ENCODE data around the gene TXNDC12. TPM values are rescaled to one million over a fixed set of nuclear protein-coding genes. Genes with fewer than 3 reads are reported as not detected.
A peak's percentile ranks its signal among the peaks of the same experiment; 100 is the strongest.

TXNDC12 gene
- total and polyA plus RNA-seq, 4 experiments from 2014 or later, result 39.9 to 111 (median 60.1) TPM

DNA sequence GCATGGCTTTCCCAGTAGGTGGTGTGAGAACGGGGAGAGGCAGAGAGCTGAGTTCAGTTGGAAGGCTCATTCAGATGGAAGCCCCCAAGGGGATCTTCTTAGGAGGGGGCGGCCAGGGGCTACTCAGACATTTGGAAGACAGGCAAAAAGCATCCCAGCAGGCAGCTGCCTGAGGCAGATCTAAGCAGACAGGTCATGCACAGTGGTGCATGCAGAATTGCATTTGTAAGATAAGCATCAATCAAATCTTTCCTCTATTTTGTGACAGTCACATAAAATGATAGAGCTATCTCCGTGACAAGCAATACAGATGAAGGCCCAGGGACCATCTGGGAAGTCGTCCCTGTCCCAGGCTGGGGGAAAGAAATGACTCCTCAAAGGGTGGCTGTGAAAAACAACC lies 68.3 kb downstream of the TXNDC12 start:
- H3K4me1 ChIP-seq (ENCODE audit: insufficient read depth, low read length), result peaks cover 8% of the 10 kb centered on the region
- Mint-ChIP-seq H3K27ac (no peak overlapping the region), H3K4me3 (no peak overlapping the region), H3K27me3 (peaks cover 8 to 9% of the 10 kb centered on the region in 2 donors), H3K4me1 (peaks cover 7 to 23% (median 11%) of the 10 kb centered on the region in 4 donors), H3K36me3 (no peaks in the 10 kb centered on the region), H3K9me3 (no peaks in the 10 kb centered on the region)
- intact Hi-C loops (cut with micrococcal nuclease), result no loop called here
- DNase-seq, result no peak
- no peak overlapping the region for H3K4me3 ChIP-seq (ENCODE audit: low read length in 2 of 2)
- H3K9me3 ChIP-seq (ENCODE audit: control insufficient read depth in 1 of 2, low read length in 2 of 2), result no peaks in the 10 kb centered on the region
- CTCF ChIA-PET (ENCODE audit: partially characterized antibody), result interaction anchor here (1.5 kb wide), 1 partner anchor 12 kb away, joined by 3 read pairs; no protein-coding TSS in a partner anchor
- H3K36me3 ChIP-seq (ENCODE audit: insufficient read depth, low read length), result no peaks in the 10 kb centered on the region
- no peak overlapping the region for H3K27ac ChIP-seq (ENCODE audit: low read depth, low read length)
- peaks cover 5% of the 10 kb centered on the region for H3K27me3 ChIP-seq (ENCODE audit: insufficient read depth, low read length)
- POLR2A ChIA-PET (ENCODE audit: partially characterized antibody), result no interaction called here

DNA sequence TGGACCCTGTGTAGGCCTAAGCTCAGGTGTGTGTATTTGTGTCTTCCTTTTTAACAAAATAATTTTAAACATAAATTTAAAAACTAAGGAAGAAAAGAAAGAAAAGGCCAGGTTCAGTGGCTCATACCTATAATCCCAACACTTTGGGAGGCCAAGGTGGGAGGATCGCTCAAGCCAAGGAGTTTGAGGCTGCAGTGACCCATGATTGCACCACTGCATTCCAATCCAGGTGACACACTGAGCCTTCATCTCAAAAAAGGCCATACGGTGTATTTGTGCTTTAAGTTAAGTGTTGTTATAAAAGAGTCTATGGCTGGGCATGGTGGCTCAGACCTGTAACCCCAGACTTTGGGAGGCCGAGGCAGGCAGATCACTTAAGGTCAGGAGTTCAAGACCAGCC lies 72.8 kb downstream of the TXNDC12 start:
- Histone ChIP-seq H3K4me3 (ENCODE audit: low read length in 2 of 2) (no peak overlapping the region), H3K36me3 (ENCODE audit: insufficient read depth, low read length) (no peaks in the 10 kb centered on the region), H3K27me3 (ENCODE audit: insufficient read depth, low read length) (no peaks in the 10 kb centered on the region), H3K9me3 (ENCODE audit: control insufficient read depth in 1 of 2, low read length in 2 of 2) (no peaks in the 10 kb centered on the region), H3K4me1 (ENCODE audit: insufficient read depth, low read length) (no peaks in the 10 kb centered on the region), H3K27ac (ENCODE audit: low read depth, low read length) (no peak overlapping the region)
- ChIA-PET CTCF (ENCODE audit: partially characterized antibody) (no interaction called here), POLR2A (ENCODE audit: partially characterized antibody) (no interaction called here)
- no peak overlapping the region for H3K27ac Mint-ChIP-seq
- no peaks in the 10 kb centered on the region for H3K4me1 Mint-ChIP-seq
- peaks cover 0 to 2% (median 0%) of the 10 kb centered on the region in 8 donors for H3K9me3 Mint-ChIP-seq
- intact Hi-C loops (cut with micrococcal nuclease), result no loop called here
- DNase-seq, result no peak
- peaks cover 0 to 3% of the 10 kb centered on the region in 2 donors for H3K27me3 Mint-ChIP-seq
- no peaks in the 10 kb centered on the region for H3K36me3 Mint-ChIP-seq
- H3K4me3 Mint-ChIP-seq, result no peak overlapping the region

DNA sequence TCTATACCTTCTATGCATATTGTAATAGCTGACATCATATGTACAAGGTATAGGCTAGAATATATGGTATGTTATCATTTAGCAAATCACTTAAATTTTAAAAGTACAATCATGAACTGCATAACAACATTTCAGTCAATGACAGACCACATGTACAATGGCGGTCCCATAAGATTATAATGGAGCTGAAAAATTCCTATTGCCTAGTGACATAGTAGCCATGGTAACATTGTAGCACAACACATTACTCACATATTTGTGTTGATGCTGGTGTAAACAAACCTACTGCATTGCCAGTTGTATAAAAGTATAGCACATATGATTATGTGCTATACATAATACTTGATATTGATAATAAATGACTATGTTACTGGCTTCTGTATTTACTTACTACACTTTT lies 73.4 kb downstream of the TXNDC12 start:
- H3K36me3 ChIP-seq (ENCODE audit: insufficient read depth, low read length), result no peaks in the 10 kb centered on the region
- intact Hi-C loops (cut with micrococcal nuclease), result no loop called here
- Mint-ChIP-seq H3K4me3 (no peak overlapping the region), H3K27ac (no peak overlapping the region), H3K9me3 (peaks cover 0 to 2% (median 0%) of the 10 kb centered on the region in 8 donors), H3K36me3 (no peaks in the 10 kb centered on the region), H3K27me3 (peaks cover 0 to 5% of the 10 kb centered on the region in 2 donors), H3K4me1 (no peaks in the 10 kb centered on the region)
- H3K27ac ChIP-seq (ENCODE audit: low read depth, low read length), result no peak overlapping the region
- no peak for DNase-seq
- ChIA-PET CTCF (ENCODE audit: partially characterized antibody) (interaction anchor here (1.0 kb wide), 1 partner anchor 17 kb away, joined by 3 read pairs; no protein-coding TSS in a partner anchor), POLR2A (ENCODE audit: partially characterized antibody) (no interaction called here)
- no peaks in the 10 kb centered on the region for H3K27me3 ChIP-seq (ENCODE audit: insufficient read depth, low read length)
- H3K4me3 ChIP-seq (ENCODE audit: low read length in 2 of 2), result no peak overlapping the region
- H3K9me3 ChIP-seq (ENCODE audit: control insufficient read depth in 1 of 2, low read length in 2 of 2), result no peaks in the 10 kb centered on the region
- no peaks in the 10 kb centered on the region for H3K4me1 ChIP-seq (ENCODE audit: insufficient read depth, low read length)

DNA sequence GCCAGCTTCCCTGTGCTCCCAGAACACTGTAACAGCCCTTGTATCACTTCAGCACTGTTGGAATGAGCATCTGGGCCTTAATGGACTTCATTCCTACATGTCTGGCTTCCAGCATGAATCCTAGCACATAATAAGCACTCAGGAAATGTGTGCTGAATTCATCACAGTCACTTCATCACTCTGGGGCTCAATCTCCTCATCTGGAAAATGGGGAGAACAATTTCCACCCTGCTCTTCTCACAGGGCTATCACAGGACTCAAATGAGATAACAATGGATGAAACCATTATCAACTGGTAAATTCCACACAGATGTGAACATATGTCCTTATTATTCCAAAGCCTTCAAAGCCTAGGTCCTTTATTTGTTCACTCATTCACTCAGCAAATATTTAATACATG lies 76.9 kb downstream of the TXNDC12 start:
- Histone ChIP-seq H3K4me1 (ENCODE audit: insufficient read depth, low read length) (no peaks in the 10 kb centered on the region), H3K4me3 (ENCODE audit: low read length in 2 of 2) (no peak overlapping the region), H3K9me3 (ENCODE audit: control insufficient read depth in 1 of 2, low read length in 2 of 2) (no peaks in the 10 kb centered on the region), H3K27ac (ENCODE audit: low read depth, low read length) (no peak overlapping the region), H3K36me3 (ENCODE audit: insufficient read depth, low read length) (no peaks in the 10 kb centered on the region), H3K27me3 (ENCODE audit: insufficient read depth, low read length) (no peaks in the 10 kb centered on the region)
- Mint-ChIP-seq H3K27me3 (peaks cover 0 to 7% of the 10 kb centered on the region in 2 donors), H3K27ac (no peak overlapping the region), H3K4me3 (no peak overlapping the region), H3K4me1 (no peaks in the 10 kb centered on the region), H3K36me3 (no peaks in the 10 kb centered on the region), H3K9me3 (peaks cover 0 to 2% (median 0%) of the 10 kb centered on the region in 8 donors)
- CTCF ChIA-PET (ENCODE audit: partially characterized antibody), result no interaction called here
- intact Hi-C loops (cut with micrococcal nuclease), result no loop called here
- POLR2A ChIA-PET (ENCODE audit: partially characterized antibody), result no interaction called here
- no peak for DNase-seq

DNA sequence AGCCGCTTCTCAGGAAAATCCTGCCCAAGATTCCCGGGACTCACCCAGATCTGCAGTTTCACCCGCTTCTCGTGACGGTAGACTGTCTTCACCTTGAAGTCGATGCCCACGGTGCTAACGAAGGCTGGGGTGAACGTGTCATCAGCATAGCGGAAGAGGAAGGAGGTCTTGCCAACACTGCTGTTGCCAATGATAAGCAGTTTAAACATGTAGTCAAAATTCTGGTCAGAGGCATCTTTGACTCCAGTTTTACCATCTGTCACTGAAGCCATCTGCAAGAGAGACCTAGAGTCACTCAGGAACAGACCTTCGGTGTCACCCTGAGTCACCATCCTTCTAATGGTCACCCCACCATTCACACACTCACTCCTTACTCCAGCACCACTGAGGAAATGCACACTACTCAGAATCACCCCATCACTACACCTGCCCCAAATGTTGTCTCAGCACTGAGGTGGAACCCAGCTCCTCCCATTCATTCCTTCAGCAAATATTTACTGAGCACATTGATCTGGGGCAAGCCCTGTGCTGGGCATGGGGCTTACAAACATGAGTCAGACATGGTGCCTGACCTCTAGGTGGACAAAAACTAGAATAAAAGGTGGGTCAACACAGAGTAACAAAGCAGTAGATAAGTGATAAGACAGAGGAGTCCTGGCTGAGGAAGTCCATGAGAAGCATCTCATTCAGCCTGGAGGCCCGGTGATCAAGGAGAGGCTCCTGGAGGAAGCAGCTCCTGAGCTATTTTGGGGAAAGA lies 78.0 kb downstream of the TXNDC12 start:
- Histone ChIP-seq H3K27ac (ENCODE audit: low read depth, low read length) (no peak overlapping the region), H3K4me1 (ENCODE audit: insufficient read depth, low read length) (no peaks in the 10 kb centered on the region), H3K9me3 (ENCODE audit: control insufficient read depth in 1 of 2, low read length in 2 of 2) (no peaks in the 10 kb centered on the region), H3K4me3 (ENCODE audit: low read length in 2 of 2) (no peak overlapping the region), H3K27me3 (ENCODE audit: insufficient read depth, low read length) (no peaks in the 10 kb centered on the region), H3K36me3 (ENCODE audit: insufficient read depth, low read length) (no peaks in the 10 kb centered on the region)
- DNase-seq, result no peak
- Mint-ChIP-seq H3K27ac (no peak overlapping the region), H3K36me3 (no peaks in the 10 kb centered on the region), H3K9me3 (peaks cover 0 to 2% (median 0%) of the 10 kb centered on the region in 8 donors), H3K4me3 (no peak overlapping the region), H3K27me3 (peaks cover 0 to 7% of the 10 kb centered on the region in 2 donors), H3K4me1 (no peaks in the 10 kb centered on the region)
- ChIA-PET CTCF (ENCODE audit: partially characterized antibody) (no interaction called here), POLR2A (ENCODE audit: partially characterized antibody) (no interaction called here)
- intact Hi-C loops (cut with micrococcal nuclease), result no loop called here

DNA sequence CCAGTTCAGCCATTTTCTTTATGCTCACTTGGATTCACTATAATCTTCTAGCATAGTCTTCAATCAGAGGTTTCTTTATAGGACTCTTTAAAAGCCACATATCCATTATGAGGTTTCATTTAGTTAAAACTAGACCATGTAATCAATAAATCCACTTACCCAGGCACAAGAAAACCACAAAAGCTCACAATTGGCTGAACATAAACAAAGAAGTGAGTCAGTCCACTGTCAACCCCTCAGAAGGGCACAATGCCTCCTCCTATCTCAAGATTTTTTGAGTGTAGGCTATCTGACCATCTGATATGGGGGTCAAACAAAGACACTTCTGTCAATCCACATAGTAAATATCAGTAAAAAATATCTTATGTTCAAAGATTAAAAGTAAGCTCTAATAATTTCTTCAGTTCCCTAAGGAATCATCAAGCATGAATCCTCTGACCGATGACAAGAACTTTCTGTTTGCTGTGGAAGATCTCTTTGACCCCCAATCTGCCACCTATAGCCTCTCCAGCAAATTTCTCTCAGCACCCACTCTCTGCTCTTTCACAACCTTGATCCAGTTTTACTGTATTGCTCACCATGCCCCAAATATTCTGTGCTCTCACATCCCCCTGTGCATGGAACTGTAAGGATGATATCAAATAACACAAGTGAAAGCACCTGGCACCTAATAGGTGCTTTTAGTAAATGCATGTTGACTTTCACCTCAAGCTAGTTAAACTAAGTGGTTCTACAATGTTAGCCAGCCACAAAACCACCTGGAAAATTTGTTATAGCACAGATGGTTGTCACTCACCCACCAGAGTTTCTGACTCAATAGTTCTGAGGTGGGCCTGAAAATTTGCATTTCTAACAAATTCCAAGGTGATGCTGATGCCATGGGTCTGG lies 81.2 kb downstream of the TXNDC12 start:
- no peak for DNase-seq
- Histone ChIP-seq H3K27ac (ENCODE audit: low read depth, low read length) (no peak overlapping the region), H3K9me3 (ENCODE audit: control insufficient read depth in 1 of 2, low read length in 2 of 2) (no peaks in the 10 kb centered on the region), H3K36me3 (ENCODE audit: insufficient read depth, low read length) (no peaks in the 10 kb centered on the region), H3K4me3 (ENCODE audit: low read length in 2 of 2) (no peak overlapping the region), H3K27me3 (ENCODE audit: insufficient read depth, low read length) (no peaks in the 10 kb centered on the region), H3K4me1 (ENCODE audit: insufficient read depth, low read length) (no peaks in the 10 kb centered on the region)
- Mint-ChIP-seq H3K36me3 (no peaks in the 10 kb centered on the region), H3K4me1 (no peaks in the 10 kb centered on the region), H3K27me3 (peaks cover 0 to 7% of the 10 kb centered on the region in 2 donors), H3K27ac (peak overlapping the region in 1 of 7 donors; percentile 58), H3K4me3 (no peak overlapping the region), H3K9me3 (no peaks in the 10 kb centered on the region)
- CTCF ChIA-PET (ENCODE audit: partially characterized antibody), result no interaction called here
- POLR2A ChIA-PET (ENCODE audit: partially characterized antibody), result no interaction called here
- intact Hi-C loops (cut with micrococcal nuclease), result no loop called here

Data from CD4-positive, alpha-beta memory T cell (primary cell).